HEK293 (cell line): Measurements from ENCODE around the gene DNAJB1.
A peak's percentile ranks its signal among the peaks of the same experiment; 100 is the strongest.

Experiments used
- ZNF175 ChIP-seq: fragments of 450-650 bp; formaldehyde crosslinking; IDR thresholded peaks from 2 replicates; pipeline ENCODE4 v1.5.1; 2016; ENCODE audit warnings: missing biosample characterization, missing genetic modification characterization
- ZNF19 ChIP-seq: fragments of 450-650 bp; formaldehyde crosslinking; IDR thresholded peaks from 2 replicates; pipeline ENCODE4; 2016; ENCODE audit warnings: missing biosample characterization, missing genetic modification characterization, low read depth
- ZNF274 ChIP-seq, 2 experiments: fragments of 200-500 bp in 1 of 2; fragments of 450-650 bp in 1 of 2; sonication (Bioruptor generic) in 1 of 2; formaldehyde crosslinking in 1 of 2; IDR thresholded peaks; 2 replicates each; pipeline versions ENCODE4 v1.5.1 to v1.6.1; 2014 to 2016; ENCODE audit warnings: borderline replicate concordance in 1 of 2, inconsistent platforms in 1 of 2, low read length in 1 of 2, missing biosample characterization in 1 of 2, missing genetic modification characterization in 1 of 2
- ZNF707 ChIP-seq: fragments of 450-650 bp; formaldehyde crosslinking; IDR thresholded peaks from 2 replicates; pipeline ENCODE4 v1.5.1; 2016; ENCODE audit warnings: missing biosample characterization, missing genetic modification characterization
- ZNF785 ChIP-seq: fragments of 450-650 bp; formaldehyde crosslinking; IDR thresholded peaks from 2 replicates; pipeline ENCODE4 v1.5.1; 2016; ENCODE audit warnings: missing biosample characterization, missing genetic modification characterization
- ZSCAN4 ChIP-seq: fragments of 450-650 bp; formaldehyde crosslinking; IDR thresholded peaks from 2 replicates; pipeline ENCODE4 v1.5.1; 2017; ENCODE audit warnings: missing biosample characterization, missing genetic modification characterization
- TF ChIP-seq, protein P1 (sequence below): fragments of 450-650 bp; formaldehyde crosslinking; IDR thresholded peaks from 2 replicates; pipeline ENCODE4 v1.5.1; 2016; ENCODE audit warnings: missing biosample characterization, missing genetic modification characterization
- TF ChIP-seq, protein P2 (sequence below): fragments of 450-650 bp; formaldehyde crosslinking; IDR thresholded peaks from 2 replicates; pipeline ENCODE4 v1.5.1; 2016; ENCODE audit warnings: missing biosample characterization, missing genetic modification characterization

DNA sequence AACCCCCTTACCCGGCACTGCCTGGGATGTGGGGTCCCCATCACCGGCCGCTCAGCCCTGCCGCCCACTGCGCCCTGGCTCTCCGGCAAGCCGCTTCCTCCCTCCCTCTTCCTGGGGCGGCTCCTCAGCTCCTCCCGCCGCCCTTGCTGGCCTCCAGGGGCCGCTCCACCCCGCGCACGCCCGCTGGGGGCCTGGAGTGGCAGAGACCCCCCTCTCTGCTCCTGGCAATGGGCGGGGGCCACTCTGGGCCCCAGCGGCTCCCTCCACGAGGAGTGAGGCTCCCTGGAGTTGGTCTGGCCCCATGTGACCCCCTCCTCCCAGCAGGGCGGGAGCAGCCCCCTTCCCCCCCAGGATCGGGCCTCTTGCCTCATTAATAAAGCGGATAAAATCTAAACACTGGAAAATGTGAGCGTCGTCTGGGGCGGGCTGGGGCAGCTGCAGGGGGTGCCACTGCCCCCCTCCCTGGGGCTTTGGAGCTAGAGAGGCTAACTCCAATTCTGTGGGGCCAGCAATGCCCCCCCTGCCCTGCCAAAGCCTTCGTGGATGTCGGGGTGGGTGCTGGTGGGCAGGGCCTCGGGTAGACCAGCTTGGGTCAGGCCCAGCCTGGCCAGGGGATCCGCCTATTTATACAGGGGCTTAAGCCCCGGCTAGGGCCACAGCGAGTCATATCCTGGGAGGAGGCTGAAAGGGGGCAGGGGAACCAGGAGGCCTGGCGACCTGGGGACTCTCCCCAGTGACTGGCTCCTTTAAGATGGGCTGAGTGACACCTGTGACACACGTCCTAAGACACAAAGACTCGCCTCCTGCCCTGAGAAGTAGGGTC is 42.7 kb downstream of the DNAJB1 start, which contains the start of gene PTGER1:
- no peak for TF ChIP-seq ZNF19 (tag by site-specific recombination)
- no peak for TF ChIP-seq ZNF175
- TF ChIP-seq ZNF707 (tag by site-specific recombination): no peak
- TF ChIP-seq ZSCAN4: no peak
- TF ChIP-seq, protein P1, sequence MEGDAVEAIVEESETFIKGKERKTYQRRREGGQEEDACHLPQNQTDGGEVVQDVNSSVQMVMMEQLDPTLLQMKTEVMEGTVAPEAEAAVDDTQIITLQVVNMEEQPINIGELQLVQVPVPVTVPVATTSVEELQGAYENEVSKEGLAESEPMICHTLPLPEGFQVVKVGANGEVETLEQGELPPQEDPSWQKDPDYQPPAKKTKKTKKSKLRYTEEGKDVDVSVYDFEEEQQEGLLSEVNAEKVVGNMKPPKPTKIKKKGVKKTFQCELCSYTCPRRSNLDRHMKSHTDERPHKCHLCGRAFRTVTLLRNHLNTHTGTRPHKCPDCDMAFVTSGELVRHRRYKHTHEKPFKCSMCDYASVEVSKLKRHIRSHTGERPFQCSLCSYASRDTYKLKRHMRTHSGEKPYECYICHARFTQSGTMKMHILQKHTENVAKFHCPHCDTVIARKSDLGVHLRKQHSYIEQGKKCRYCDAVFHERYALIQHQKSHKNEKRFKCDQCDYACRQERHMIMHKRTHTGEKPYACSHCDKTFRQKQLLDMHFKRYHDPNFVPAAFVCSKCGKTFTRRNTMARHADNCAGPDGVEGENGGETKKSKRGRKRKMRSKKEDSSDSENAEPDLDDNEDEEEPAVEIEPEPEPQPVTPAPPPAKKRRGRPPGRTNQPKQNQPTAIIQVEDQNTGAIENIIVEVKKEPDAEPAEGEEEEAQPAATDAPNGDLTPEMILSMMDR (tag by site-specific recombination): peak; percentile 48
- TF ChIP-seq ZNF274 (IDR thresholded peaks at IDR 0.05; ENCODE audit: low read length): no peak
- TF ChIP-seq ZNF274 (tag by site-specific recombination; IDR thresholded peaks at IDR 0.05; ENCODE audit: borderline replicate concordance): no peak
- TF ChIP-seq, protein P2, sequence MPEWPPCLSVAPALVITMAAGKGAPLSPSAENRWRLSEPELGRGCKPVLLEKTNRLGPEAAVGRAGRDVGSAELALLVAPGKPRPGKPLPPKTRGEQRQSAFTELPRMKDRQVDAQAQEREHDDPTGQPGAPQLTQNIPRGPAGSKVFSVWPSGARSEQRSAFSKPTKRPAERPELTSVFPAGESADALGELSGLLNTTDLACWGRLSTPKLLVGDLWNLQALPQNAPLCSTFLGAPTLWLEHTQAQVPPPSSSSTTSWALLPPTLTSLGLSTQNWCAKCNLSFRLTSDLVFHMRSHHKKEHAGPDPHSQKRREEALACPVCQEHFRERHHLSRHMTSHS (tag by site-specific recombination): no peak
- TF ChIP-seq ZNF785 (tag by site-specific recombination): no peak
